MM.1S (cell line): Measurements from ENCODE around the gene CENPX.
A peak's percentile ranks its signal among the peaks of the same experiment; 100 is the strongest.

Source experiments
- DNase-seq: peaks from one replicate; pipeline ENCODE4 v3.0.0-alpha.2; 2015
- H2AFZ ChIP-seq: fragments of 300-600 bp; sonication (generic); 2 replicates; pipeline ENCODE4 v1.6.0; 2016; ENCODE audit warnings: antibody characterized with exemption, low read length
- H3F3A ChIP-seq: fragments of 300-600 bp; sonication (generic); 2 replicates; pipeline ENCODE4 v1.6.1; 2016; ENCODE audit warnings: mild to moderate bottlenecking, antibody characterized with exemption, low read length, moderate library complexity, mixed read lengths; ENCODE audit not compliant: insufficient read depth
- H3K27ac ChIP-seq: fragments of 300-600 bp; sonication (generic); 2 replicates; pipeline ENCODE4 v1.5.1; 2016; ENCODE audit warnings: mild to moderate bottlenecking, low read length
- H3K27me3 ChIP-seq: fragments of 300-600 bp; sonication (generic); replicated peaks from 2 replicates; pipeline ENCODE4 v1.6.0; 2016; ENCODE audit warnings: low read length; ENCODE audit not compliant: insufficient read depth
- H3K36me3 ChIP-seq: fragments of 300-600 bp; sonication (generic); replicated peaks from 2 replicates; pipeline ENCODE4 v1.6.1; 2016; ENCODE audit warnings: mild to moderate bottlenecking, low read length, mixed read lengths; ENCODE audit not compliant: insufficient read depth
- H3K4me1 ChIP-seq: fragments of 300-600 bp; sonication (generic); 2 replicates; pipeline ENCODE4 v1.6.1; 2016; ENCODE audit warnings: low read length, mixed read lengths
- H3K4me2 ChIP-seq: fragments of 300-600 bp; sonication (generic); 2 replicates; pipeline ENCODE4 v1.6.0; 2016; ENCODE audit warnings: low read depth, low read length
- H3K4me3 ChIP-seq: fragments of 300-600 bp; sonication (generic); 2 replicates; pipeline ENCODE4 v1.5.1; 2016; ENCODE audit warnings: low read length, mixed read lengths
- H3K79me2 ChIP-seq: fragments of 300-600 bp; sonication (generic); 2 replicates; pipeline ENCODE4 v1.6.1; 2016; ENCODE audit warnings: mixed run types, low read length, mixed read lengths
- H3K9ac ChIP-seq: fragments of 300-600 bp; sonication (generic); 2 replicates; pipeline ENCODE4 v1.6.1; 2016; ENCODE audit warnings: low read length, mixed read lengths
- H3K9me2 ChIP-seq: fragments of 300-600 bp; sonication (generic); replicated peaks from 2 replicates; pipeline ENCODE4 v1.6.1; 2016; ENCODE audit warnings: mild to moderate bottlenecking, low read length, mixed read lengths; ENCODE audit not compliant: insufficient read depth
- H3K9me3 ChIP-seq: fragments of 300-600 bp; sonication (generic); replicated peaks from 2 replicates; pipeline ENCODE4 v1.6.1; 2016; ENCODE audit warnings: mild to moderate bottlenecking, low read length, mixed read lengths; ENCODE audit not compliant: insufficient read depth
- H4K20me1 ChIP-seq: fragments of 300-600 bp; sonication (generic); 2 replicates; pipeline ENCODE4 v1.6.1; 2016; ENCODE audit warnings: mild to moderate bottlenecking, low read length, moderate library complexity, mixed read lengths; ENCODE audit not compliant: insufficient read depth
- CTCF ChIP-seq: fragments of 300-600 bp; sonication (generic); IDR thresholded peaks from 2 replicates; pipeline ENCODE4 v1.5.1; 2016; ENCODE audit warnings: antibody characterized with exemption, low read length, mixed read lengths
- EZH2 ChIP-seq: fragments of 300-600 bp; sonication (generic); optimal IDR thresholded peaks from 2 replicates; pipeline ENCODE3; 2017; ENCODE audit warnings: low read depth, mild to moderate bottlenecking, antibody characterized with exemption, low read length, mixed read lengths
- EZH2phosphoT487 ChIP-seq: fragments of 300-600 bp; sonication (generic); IDR thresholded peaks from 2 replicates; pipeline ENCODE4 v1.6.1; 2018; ENCODE audit warnings: antibody characterized with exemption, low read length

The CENPX gene

GRCh38 chr17:82029990-82030469, 7.4 kb upstream of the CENPX start:
- H3K27me3 ChIP-seq = no peaks in the 10 kb centered on the region
- H3K36me3 ChIP-seq = no peaks in the 10 kb centered on the region
- TF ChIP-seq EZH2 (no peak), CTCF (no peak), EZH2phosphoT487 (no peak)
- DNase-seq = no peak
- no peaks in the 10 kb centered on the region for H4K20me1 ChIP-seq
- no peak overlapping the region for H3K9ac ChIP-seq
- H3K9me3 ChIP-seq = no peaks in the 10 kb centered on the region
- no peak overlapping the region for H3K4me3 ChIP-seq
- H3K4me2 ChIP-seq = peak overlapping the region; percentile 98
- H3K27ac ChIP-seq = no peak overlapping the region
- H2AFZ ChIP-seq = no peak overlapping the region
- H3K79me2 ChIP-seq = no peaks in the 10 kb centered on the region
- H3F3A ChIP-seq = peaks cover 12% of the 10 kb centered on the region; the same call in 1 of the 2 replicates
- H3K4me1 ChIP-seq = peaks cover 6% of the 10 kb centered on the region; the same call in 1 of the 2 replicates
- no peaks in the 10 kb centered on the region for H3K9me2 ChIP-seq

- Histone ChIP-seq H3K27me3 (no peaks in the 10 kb centered on the region), H3K9me2 (no peaks in the 10 kb centered on the region), H2AFZ (no peak overlapping the region), H3F3A (peaks cover 12% of the 10 kb centered on the region; the same call in 1 of the 2 replicates), H3K9me3 (no peaks in the 10 kb centered on the region), H4K20me1 (no peaks in the 10 kb centered on the region), H3K4me2 (no peak overlapping the region), H3K9ac (no peak overlapping the region), H3K4me3 (no peak overlapping the region), H3K36me3 (no peaks in the 10 kb centered on the region), H3K79me2 (0 out of 2 replicates have a peak, but pooled peaks cover 3% of the 10 kb centered on the region), H3K4me1 (peaks cover 7% of the 10 kb centered on the region; the same call in 1 of the 2 replicates), H3K27ac (no peak overlapping the region)
- DNase-seq = no peak
- no peak for TF ChIP-seq CTCF
- TF ChIP-seq EZH2phosphoT487 = no peak
Measured at GRCh38 chr17:82029391-82029790, 6.7 kb upstream of the CENPX start.

- no peak overlapping the region for H3K4me2 ChIP-seq
- H3K79me2 ChIP-seq = 0 out of 2 replicates have a peak, but pooled peaks cover 7% of the 10 kb centered on the region
- TF ChIP-seq EZH2phosphoT487 (no peak), EZH2 (no peak), CTCF (no peak)
- no peak for DNase-seq
- H3K4me1 ChIP-seq = peaks cover 11% of the 10 kb centered on the region
- no peak overlapping the region for H2AFZ ChIP-seq
- no peaks in the 10 kb centered on the region for H3K9me3 ChIP-seq
- no peaks in the 10 kb centered on the region for H3K9me2 ChIP-seq
- H3K27ac ChIP-seq = no peak overlapping the region
- H3K36me3 ChIP-seq = no peaks in the 10 kb centered on the region
- H4K20me1 ChIP-seq = no peaks in the 10 kb centered on the region
- no peak overlapping the region for H3K4me3 ChIP-seq
- peaks cover 12% of the 10 kb centered on the region; the same call in 1 of the 2 replicates for H3F3A ChIP-seq
- no peak overlapping the region for H3K9ac ChIP-seq
- no peaks in the 10 kb centered on the region for H3K27me3 ChIP-seq
Measured at GRCh38 chr17:82028966-82029365, 6.3 kb upstream of the CENPX start.
